Mesenteric fat pad (tissue), 1 donor: ENCODE measurements around the gene RBFOX2. TPM values are rescaled to one million over a fixed set of nuclear protein-coding genes. Genes with fewer than 3 reads are reported as not detected.

Experiments used
- DNase-seq: peaks from one replicate; pipeline ENCODE4 v3.0.0-alpha.2; 2020; ENCODE audit warnings: low spot score
- total RNA-seq: library from RNA; stranded (reverse); fragmentation: NEBNext Ultra II Directional; extraction: Animal tissue kit (Norgen Biotek cat#: 25700); gene quantifications from one replicate; pipeline ENCODE4 v1.2.1, GENCODE V29; 2021
- donor health status: DM: yes; HTN: yes; CAD: no.

Gene RBFOX2
- total RNA-seq, 1 donor from 2014 or later: 50.1 TPM

DNA sequence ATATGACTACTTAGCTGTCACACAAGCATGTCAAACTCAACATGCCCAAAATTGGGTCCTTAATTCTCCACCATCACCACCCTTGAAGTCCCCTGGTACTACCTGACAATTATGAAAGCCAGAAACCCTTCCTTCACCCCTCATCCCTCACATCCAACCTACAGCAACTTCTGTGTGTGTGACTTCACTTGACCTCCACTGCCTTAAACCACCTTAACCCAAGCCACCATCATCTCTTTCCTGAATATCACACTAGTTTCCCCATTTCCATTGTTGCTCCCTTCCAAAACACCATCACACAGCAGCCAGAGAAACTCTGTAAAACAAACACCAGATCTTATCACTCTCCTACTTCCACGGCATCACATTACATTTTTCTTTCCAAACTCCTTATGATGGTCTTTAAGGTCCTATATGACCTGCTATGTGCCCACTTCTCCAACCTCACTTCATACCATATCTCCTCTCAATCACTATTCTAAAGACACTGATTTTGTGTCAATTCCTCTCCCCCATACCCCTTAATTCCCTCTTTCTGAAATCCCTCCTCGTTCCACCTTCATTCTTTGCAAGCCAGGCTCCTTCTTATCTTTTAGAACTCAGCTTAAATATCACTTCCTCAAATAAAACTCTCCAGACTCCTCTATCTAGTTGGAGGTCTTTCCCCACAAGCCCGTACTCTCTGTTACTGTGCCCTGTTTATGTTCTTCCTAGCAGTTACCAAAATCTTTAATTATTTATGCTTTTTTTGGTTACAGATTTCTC lies 124.9 kb downstream of the RBFOX2 start:
- no peak for DNase-seq

DNA sequence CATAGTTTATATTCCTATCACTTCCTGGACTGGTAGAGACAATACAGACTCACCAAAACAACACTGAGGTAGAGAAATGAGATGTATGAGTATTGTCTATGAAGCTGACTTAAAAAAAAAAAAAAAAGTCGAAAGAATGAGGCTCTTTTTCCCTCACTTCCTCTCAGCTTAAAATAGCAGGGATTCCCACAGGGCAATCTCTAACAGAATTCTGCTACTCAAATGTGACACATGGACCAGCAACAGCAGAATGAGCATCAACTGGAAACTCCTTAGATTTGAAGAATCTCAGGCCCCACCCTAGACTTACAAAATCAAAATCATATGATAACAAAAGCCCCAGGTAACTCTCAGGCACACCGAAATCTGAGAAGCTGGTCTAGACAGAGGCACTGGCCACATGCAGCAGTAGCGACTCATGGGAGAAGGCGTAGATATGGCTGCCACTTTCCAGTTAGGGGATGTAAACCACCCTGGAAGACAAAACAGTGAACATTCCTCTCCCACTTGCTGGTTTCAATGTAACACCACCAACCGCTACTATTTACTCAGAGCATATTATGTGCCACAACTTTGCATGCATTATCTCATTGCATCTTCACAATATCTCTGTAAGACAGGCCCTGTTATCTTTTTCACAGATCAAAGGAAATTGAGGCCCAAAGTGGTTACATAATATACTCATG lies 128.0 kb downstream of the RBFOX2 start:
- no peak for DNase-seq

DNA sequence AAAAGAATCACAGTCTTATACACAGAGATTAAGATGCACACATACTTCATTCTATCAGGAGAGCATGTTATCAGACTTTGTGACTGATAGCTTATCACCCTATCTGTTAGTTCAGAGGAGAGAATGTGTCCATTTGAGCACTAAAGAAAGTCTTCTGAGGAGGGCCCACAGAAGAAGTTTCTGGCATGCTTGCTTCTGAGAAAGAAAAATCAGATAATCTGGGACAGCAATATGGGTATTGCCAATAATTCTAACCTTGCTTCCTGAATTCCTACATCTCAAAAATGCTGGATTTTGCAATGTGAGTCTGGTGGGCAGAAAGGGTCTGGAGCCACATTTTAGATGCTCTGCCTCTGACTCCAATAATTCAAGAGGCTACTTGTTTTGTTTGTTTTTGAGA lies 128.9 kb downstream of the RBFOX2 start:
- DNase-seq: no peak

DNA sequence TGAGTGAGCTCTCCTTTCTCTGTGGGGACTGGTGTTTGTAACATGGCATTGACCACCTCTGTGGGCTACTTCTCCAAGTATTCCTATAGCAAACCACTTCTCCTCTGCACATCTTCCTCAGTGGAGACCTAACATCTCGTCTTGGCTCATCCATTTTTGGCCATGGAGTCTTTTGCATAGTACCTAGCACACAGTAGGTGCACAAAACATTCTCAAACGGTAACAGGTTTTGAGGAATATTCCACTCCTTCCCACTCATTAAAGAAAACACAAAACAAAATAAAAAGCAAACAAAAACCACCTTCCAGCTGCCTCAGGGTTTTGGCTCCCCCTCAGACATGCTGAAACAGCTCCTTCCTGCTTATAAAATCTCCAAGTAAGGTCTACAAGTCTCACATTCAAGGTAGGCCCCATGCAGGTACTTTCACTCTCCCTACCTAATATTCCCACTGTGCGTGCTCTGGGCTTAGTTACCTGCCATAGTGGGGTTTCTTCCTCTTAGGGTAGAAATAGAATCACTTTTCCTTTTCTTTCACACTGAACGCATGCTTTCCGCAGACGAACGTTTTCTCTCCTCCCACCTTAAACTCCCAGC lies 132.4 kb downstream of the RBFOX2 start:
- DNase-seq: no peak

DNA sequence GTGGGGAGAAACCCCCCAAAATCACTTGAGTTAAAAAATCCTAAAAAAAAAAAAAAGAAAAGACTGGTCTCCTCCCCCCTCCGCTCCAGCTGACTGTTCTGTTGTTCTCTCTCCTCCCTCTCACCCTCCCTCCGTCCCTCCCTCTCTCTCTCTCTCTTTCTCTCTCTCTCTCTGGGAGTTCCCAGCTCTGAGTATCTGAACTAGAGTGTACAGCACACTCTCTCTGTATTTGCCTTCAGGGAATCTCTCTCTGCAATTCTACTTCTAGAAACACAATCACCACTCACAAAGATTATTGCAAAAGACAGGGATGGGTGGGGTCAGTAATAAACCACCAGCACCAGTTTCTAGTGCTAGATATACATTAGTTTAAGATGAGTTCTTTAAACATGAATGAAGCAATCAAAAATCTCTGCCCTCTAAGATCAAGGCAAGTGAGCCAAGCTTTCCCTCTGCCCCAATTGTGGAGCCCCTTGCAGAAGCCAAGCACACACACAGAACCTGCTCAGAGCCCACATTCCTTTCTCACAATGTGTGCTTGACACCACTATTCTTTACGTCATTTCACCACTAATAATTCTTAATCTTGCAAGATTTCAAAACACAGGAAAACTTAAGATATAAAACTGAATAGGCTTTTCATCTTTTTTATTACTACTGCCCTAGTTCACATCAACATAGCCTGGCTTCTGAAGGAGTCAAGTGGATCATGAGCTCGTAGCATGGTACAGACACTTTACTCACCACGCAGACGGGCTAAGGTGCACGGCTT lies 133.5 kb downstream of the RBFOX2 start:
- no peak for DNase-seq

DNA sequence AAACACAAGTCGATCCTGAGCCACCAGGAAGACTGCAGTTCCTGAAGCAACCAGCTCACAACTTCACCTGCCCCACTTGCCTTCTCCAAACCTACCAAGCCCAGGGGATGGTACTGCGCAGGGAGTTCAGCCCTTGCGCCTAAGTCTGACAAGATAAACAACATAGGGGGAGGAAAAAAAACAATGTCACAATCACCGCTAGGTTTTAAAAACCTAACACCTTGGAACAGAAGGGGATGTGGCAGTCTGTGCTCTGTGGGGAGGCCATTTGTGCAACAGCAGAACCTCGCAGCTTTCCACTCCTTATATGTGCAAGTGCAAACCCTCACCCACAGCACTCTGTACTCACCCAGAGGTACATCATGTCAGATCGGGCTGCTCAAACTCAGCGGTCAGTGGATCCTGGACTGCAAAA lies 134.2 kb downstream of the RBFOX2 start:
- no peak for DNase-seq

DNA sequence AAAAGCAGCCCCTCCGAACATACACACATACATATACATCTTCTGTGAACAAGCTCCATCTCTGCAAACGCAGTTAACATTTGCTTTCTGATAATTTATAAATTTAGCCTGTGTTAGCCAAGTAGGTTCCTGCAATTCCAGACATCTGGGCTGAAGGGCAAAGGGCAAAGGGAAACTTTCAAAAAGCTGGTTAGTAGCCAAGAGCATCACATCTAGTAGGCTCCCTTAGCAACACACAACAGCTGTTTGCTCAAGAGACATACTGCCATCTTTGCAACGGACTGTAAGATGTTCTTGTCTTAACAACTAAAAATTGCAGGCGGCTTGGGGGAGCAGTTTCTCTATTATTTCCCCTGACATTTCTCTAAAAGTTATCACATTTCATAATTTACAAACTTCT lies 134.9 kb downstream of the RBFOX2 start:
- no peak for DNase-seq

DNA sequence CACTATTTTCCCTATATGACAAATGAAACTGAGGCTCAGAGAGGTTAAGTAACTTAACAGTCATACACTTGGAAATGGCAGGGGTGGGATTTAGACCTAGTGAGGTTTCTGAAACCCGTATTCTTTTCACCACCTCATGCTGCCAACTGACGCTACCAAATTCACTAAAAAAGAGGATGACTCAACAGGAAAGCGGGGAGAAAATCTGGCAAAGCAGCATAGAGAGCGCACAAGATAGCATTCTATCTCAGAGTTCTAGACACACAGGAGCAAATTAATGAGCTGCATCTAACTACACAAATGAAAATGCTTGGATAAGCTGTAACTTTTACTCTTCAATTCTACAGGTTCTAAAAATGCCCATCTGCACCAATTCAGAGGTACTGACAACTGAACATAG lies 136.4 kb downstream of the RBFOX2 start:
- DNase-seq: no peak

DNA sequence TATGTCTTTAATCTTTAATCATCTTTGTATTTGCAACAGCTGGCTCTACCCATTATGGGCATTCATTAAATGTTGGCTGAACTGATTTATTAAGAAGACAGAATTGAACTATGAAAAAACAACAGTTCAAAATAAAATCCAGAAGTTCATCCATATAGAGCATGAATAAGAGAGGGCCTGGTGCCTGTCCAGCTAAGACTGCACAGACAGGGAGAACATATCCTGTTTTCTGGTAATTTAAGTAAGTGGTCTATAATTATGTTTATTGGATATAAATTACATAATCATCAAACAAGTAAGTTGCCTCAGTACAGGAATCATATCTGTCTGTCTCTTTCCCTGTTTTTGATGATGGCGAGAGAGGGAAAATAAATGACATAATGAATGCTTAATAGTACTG lies 137.2 kb downstream of the RBFOX2 start:
- no peak for DNase-seq

DNA sequence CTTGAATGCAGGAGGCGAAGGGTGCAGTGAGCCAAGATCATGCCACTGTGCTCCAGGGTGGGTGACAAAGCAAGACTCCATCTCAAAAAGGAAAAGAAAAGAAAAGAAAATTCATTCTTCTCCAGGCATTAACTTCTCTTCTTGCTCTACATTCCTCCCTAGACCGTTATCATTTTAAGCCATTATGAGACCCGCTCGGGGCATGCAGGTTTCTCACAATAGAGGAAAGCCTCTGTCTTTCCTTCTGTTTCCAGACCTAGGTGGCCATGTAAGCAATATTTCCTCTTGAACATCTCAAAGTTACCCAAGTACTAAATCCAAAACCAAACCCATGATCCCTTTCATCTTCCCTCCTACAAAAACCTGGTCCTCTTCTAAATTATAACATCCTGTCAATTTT lies 139.6 kb downstream of the RBFOX2 start:
- DNase-seq: no peak

DNA sequence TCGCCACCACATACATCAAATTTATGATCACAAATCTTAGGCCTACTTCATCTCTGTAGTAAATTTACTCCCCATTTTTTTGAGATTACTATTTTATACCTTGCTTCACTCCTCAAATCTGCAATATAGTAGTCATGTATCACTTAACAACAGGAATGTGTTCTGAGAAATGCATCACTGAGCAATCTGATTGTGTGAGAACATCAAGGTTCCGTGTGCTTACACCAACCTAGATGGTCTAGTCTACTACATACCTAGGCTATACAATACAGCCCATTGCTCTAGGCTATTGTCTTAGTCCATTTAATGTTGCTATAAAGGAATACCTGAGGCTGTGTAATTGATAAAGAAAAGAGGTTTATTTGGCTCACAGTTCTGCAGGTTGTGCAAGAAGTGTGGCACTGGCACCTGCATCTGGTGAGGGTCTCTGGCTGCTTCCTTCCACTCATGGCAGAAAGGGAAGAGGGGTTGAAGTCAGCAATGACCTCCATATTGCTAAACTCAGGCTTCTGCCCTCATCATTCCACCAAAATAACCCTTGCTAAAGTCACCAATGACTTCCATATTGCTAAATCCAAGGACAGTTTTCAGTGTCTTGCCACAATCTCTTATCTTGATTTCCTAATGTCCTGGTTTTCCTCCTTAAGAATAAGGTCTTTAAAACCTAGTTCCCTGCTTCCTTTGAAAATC lies 140.3 kb downstream of the RBFOX2 start:
- no peak for DNase-seq

DNA sequence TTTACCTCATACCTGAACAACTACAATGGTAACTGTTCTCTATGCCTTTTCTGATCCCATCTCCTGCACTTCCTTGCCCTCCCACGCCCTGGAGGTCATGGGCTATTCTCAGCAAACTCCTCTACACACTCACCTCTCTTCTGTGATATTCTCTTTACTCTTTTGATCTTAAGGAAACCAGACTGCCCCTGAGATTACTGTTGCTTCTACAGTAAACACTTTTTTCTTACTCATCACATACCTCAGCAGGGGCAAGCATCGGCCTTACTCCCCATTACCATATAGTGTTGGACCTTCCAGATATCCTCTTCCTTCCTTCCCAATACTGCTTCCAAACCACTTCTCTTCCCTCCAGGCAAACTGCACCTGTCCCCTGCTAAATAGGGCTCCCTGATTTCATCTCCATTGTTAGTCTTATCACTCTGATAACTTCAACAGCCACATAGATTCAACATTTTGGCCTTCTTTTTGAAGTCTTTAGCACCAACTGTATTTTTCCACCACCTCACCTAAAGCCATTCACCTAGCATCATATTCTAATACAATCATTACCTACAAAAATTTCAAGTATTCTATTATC lies 141.2 kb downstream of the RBFOX2 start:
- no peak for DNase-seq

DNA sequence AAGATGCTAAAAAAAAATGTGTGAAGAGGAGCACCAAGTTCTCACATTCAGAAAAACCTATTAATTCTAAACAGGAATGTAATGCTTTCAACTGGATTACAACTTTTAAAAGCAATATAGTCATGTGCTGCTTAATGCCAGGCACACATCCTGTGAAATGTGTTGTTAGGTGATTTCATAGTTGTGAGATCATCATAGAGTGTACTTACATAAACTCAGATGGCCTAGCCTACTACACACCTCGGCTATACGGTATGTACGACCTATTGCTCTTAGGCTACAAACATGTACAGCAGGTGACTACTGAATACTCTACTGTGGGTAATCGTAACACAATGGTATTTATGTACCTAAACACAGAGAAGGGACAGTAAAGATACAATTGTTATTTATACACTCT lies 142.3 kb downstream of the RBFOX2 start:
- DNase-seq: no peak

DNA sequence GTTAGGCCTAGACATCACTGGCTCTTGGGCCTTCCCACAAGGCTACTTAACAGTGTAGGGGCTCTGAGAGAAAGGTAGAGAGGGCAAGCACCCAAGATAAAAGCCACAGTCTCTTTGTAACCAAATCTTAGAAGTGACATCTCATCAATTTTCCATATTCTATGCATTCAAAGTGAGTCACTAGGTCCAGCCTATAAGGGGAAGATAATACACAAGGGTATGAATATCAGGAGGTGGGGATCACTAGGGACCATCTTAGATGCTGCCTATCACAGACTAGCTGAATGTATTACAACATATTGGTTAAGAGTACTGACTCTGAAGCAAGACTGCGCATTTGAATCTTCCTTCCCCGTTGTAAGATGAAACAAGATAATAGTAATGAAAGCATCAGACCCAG lies 144.1 kb downstream of the RBFOX2 start:
- DNase-seq: no peak

DNA sequence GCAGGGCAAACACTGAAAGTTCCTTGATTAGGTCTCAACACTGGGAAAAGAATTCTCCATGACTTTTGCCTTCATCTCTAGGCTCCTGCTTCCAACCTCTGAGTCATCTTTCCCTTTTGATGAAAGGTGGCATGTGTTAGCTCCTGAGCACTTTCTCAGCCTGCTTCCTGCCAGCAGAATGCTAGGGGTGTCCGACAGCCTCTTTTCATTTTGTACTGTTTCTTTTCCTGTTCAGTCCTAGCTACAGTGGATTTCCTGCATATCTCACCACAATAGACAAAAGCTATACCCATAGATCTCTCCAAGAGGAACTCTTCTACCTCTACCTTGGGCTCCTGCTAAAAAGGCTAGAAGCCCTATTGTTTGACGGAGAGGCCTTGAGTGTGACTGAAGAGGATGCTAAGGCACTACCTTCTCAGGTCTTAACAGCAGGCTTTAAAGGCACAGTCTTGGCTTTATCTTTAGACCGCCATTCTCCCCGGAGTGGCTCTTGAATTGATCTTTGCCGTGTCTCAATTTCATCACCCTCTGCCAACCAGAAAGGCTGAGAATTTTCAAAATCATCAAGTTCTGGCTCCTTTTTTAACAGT lies 145.5 kb downstream of the RBFOX2 start:
- DNase-seq: no peak

DNA sequence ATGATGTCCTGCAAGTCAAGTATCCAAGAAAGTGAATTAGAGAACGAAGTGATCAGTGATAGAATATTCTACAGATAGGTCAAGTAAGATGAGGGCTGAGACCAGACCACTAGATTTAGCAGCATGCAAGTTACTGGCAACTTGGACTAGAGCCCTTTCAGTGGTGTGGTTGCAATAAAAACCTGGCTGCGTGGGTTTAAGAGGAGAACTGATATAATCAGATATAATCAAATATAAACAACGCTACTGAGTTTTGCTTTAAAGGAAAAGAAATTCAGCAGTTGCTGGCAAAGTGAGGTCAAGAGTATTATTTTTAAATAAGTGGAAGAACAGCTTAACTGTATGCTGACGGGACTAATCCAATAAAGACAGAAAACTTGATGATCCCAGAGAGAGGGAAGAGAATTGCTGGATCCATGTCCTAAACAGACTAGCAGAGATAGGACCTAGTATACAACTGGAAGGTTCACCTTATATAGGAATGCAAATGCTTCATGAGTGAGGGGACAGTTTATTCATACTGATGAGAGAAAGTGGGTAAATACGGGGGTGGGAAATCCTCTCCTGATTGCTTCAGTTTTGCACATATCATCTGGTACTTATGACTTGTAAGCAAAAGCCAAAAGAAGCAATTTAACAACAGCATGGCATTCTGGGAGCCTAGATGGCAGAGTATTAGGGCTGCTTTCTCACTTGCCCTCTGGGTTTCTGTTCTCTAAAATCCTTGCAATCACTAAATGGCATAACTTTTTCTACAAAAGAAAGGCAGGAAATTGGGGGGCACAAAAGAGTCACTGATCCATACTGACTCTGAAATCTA lies 146.2 kb downstream of the RBFOX2 start:
- no peak for DNase-seq

DNA sequence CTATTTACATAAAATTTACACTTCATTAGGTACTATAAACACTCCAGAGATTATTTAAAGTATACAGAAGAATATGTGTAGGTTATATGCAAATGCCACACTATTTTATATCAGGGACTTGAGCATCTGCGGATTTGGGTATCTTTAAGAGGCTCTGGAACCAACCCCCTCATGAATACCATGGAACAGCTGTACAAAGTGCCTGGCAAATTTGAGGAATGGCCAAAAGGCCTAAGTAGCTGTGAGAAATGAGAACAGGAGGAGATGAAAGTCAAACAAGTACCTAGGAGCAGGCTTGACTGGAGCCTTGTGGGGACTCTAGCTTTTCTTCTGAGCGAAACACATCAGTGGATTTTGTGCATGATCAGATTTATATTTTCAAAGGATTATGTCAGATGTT lies 149.3 kb downstream of the RBFOX2 start:
- DNase-seq: no peak

DNA sequence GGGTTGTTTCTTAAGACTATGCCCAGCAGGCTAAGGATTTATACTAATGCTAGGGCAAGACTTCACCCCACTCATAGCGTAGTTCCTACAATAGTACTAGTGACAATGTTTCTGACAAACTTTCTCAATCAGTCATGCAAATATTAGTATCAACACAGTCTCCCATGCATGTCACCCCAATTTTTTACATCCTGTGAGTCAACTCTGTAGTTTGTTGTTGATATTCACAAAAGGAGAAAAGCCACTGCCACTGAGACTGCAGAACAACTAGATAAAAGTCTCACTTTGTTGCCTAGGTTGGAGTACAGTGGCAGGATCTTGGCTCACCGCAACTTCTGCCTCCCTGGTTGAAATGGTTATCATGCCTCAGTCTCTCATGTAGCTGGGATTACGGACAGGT lies 155.2 kb downstream of the RBFOX2 start:
- DNase-seq: no peak

DNA sequence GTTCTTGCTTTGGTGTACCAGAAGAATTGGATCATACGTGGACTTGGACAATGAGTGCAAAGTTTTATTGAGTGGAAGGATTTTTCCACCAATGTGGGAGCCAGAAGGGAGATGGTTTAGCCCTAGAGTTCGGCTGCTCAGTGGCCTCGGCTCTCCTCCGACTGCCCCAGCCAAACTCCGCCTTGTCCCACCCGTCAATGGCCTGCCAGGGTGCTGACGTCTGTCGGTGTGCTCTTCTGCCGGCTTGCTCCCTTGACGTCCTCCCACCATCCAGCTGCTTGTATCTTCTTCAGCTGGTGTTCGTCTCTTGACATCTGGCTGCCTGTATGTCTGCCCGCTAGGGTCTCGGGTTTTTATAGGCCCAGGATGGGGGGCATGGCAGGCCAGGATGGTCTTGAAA lies 156.2 kb downstream of the RBFOX2 start:
- no peak for DNase-seq
